ENCODE measurements around the gene EMD.

The EMD gene

GRCh38 chrX:154426916-154427770, 48.0 kb downstream of the EMD start:
- no peak for FAIRE-seq

GRCh38 chrX:154428176-154429171, 49.4 kb downstream of the EMD start, which contains the start of gene ATP6AP1:
ATP6AP1 (plus strand) TSS chrX:154428677; CDS start chrX:154428693, 16 bp downstream.
- FAIRE-seq: no peak

GRCh38 chrX:154429711-154430110, 50.6 kb downstream of the EMD start:
- no peak for FAIRE-seq

GRCh38 chrX:154430479-154430878, 51.4 kb downstream of the EMD start:
- no peak for FAIRE-seq

GRCh38 chrX:154430916-154431315, 51.8 kb downstream of the EMD start:
- no peak for FAIRE-seq

Measured in TTC549 (cell line).